Esophagus squamous epithelium (tissue), 5 donors: ENCODE results near the gene ATP5PD. TPM values are rescaled to one million over a fixed set of nuclear protein-coding genes. Genes with fewer than 3 reads are reported as not detected.
"Not testable (repeated sequence)": the region's sequence is repeated elsewhere in the genome, so short reads cannot be mapped to it uniquely, and the experiment has no call there.

ENCODE experiments used
- DNase-seq: peaks from one replicate; lab custom pipeline; 2025; lab: John Stamatoyannopoulos, UW
- H3K27ac ChIP-seq, 4 donors: fragments of 200-600 bp; sonication (generic); one replicate each; pipeline ENCODE4 v1.5.1; 2016 to 2019; ENCODE audit warnings: mild to moderate bottlenecking in 1 of 4
- H3K27me3 ChIP-seq, 4 donors: fragments of 200-600 bp; sonication (generic); 1 replicate in 3 of 4; 2 replicates in 1 of 4; pipeline versions ENCODE4 v1.5.1 to v1.6.0; 2017 to 2021; ENCODE audit warnings: antibody characterized with exemption in 1 of 4
- H3K36me3 ChIP-seq, 3 donors: fragments of 200-600 bp; sonication (generic); one replicate each; pipeline ENCODE4 v1.5.1; 2016 to 2019
- H3K4me1 ChIP-seq, 3 donors: fragments of 200-600 bp; sonication (generic); one replicate each; pipeline ENCODE4 v1.5.1; 2017 to 2019
- H3K4me3 ChIP-seq, 4 donors: fragments of 200-600 bp; sonication (generic); 1 replicate in 3 of 4; 2 replicates in 1 of 4; pipeline ENCODE4 v1.5.1; 2016 to 2019; ENCODE audit warnings: mild to moderate bottlenecking in 2 of 4, moderate library complexity in 1 of 4
- H3K9me3 ChIP-seq, 3 donors: fragments of 200-600 bp; sonication (generic); one replicate each; pipeline ENCODE4 v1.5.1; 2016 to 2019
- CTCF ChIP-seq, 6 experiments: fragments of 450-650 bp in 4 of 6; fragments of 200-600 bp in 2 of 6; sonication (generic) in 2 of 6; IDR thresholded peaks; one replicate each; pipeline ENCODE4 v1.5.1; 2016 to 2019; ENCODE audit warnings: antibody characterized with exemption in 6 of 6, mild to moderate bottlenecking in 4 of 6, moderate library complexity in 4 of 6
- POLR2A ChIP-seq, 4 donors: fragments of 450-650 bp; IDR thresholded peaks; one replicate each; pipeline ENCODE4 v1.6.1; 2017; ENCODE audit warnings: antibody characterized with exemption in 4 of 4, mild to moderate bottlenecking in 4 of 4, moderate library complexity in 3 of 4
- WGBS, 2 donors: methylation state at CpG; one replicate each; pipeline ENCODE4 v1.1.5; 2018; 5-methylcytosine and 5-hydroxymethylcytosine counted together
- intact Hi-C: fragments of 100-400 bp; cut with DNase I; formaldehyde crosslinking; loops from one replicate; pipeline ENCODE4 v1.15.0; 2022
- total RNA-seq, 4 donors: library from RNA; depleted of rRNA; stranded (reverse); fragments of >200 nt; gene quantifications; one replicate each; pipeline ENCODE4 v1.1.0, GENCODE V29; 2016
- donor health status: DM: yes; HTN: yes; CAD: no.

ATP5PD gene
- total RNA-seq, 4 donors from 2014 or later: 252 to 300 (median 277) TPM

- H3K4me1 ChIP-seq: peaks cover 6 to 41% (median 23%) of the 10 kb centered on the region in 3 donors
- H3K4me3 ChIP-seq: no peak overlapping the region
- intact Hi-C loops: no loop called here
- TF ChIP-seq POLR2A (IDR thresholded peaks at IDR 0.05): no peak
- TF ChIP-seq CTCF (IDR thresholded peaks at IDR 0.05): no peak
- no peak overlapping the region for H3K27ac ChIP-seq
- H3K9me3 ChIP-seq: no peaks in the 10 kb centered on the region
- H3K27me3 ChIP-seq: no peaks in the 10 kb centered on the region
- DNase-seq: no peak
- H3K36me3 ChIP-seq: peaks cover 5 to 58% (median 28%) of the 10 kb centered on the region in 3 donors
Measured at GRCh38 chr17:75049706-75050105, 2.9 kb upstream of the ATP5PD start.

- intact Hi-C loops: no loop called here
- peaks cover 3 to 51% (median 21%) of the 10 kb centered on the region in 3 donors for H3K36me3 ChIP-seq
- peaks cover 6 to 42% (median 23%) of the 10 kb centered on the region in 3 donors for H3K4me1 ChIP-seq
- H3K27me3 ChIP-seq: no peaks in the 10 kb centered on the region
- DNase-seq: no peak
- WGBS, 2 donors: 68 to 74% methylated on average over 5 of the region's 5 CpGs
- H3K4me3 ChIP-seq: peak overlapping the region in 1 of 4 donors; percentile 92
- no peaks in the 10 kb centered on the region for H3K9me3 ChIP-seq
- TF ChIP-seq POLR2A (IDR thresholded peaks at IDR 0.05): no peak
- no peak for TF ChIP-seq CTCF (IDR thresholded peaks at IDR 0.05)
- peak overlapping the region; percentile 99 for H3K27ac ChIP-seq
Measured at GRCh38 chr17:75049057-75049456, 2.3 kb upstream of the ATP5PD start.

GRCh38 chr17:75048249-75048878, 1.6 kb upstream of the ATP5PD start:
- H3K4me3 ChIP-seq: peak overlapping the region; percentile 92 to 98 (median 96)
- no peaks in the 10 kb centered on the region for H3K27me3 ChIP-seq
- peaks cover 0 to 44% (median 14%) of the 10 kb centered on the region in 3 donors for H3K36me3 ChIP-seq
- peaks cover 6 to 42% (median 23%) of the 10 kb centered on the region in 3 donors for H3K4me1 ChIP-seq
- peak overlapping the region; percentile 99 for H3K27ac ChIP-seq
- 13 to 28% methylated on average over 5 of the region's 5 CpGs for WGBS, 2 donors
- TF ChIP-seq CTCF (IDR thresholded peaks at IDR 0.05) (no peak), POLR2A (IDR thresholded peaks at IDR 0.05) (no peak)
- intact Hi-C loops: no loop called here
- no peaks in the 10 kb centered on the region for H3K9me3 ChIP-seq
- DNase-seq: no peak

GRCh38 chr17:75047398-75048098, 779 bp upstream of the ATP5PD start:
- Histone ChIP-seq H3K9me3 (no peaks in the 10 kb centered on the region), H3K27ac (peak overlapping the region; percentile 99), H3K4me3 (peak overlapping the region; percentile 92 to 98 (median 96)), H3K27me3 (no peaks in the 10 kb centered on the region), H3K4me1 (peaks cover 6 to 42% (median 23%) of the 10 kb centered on the region in 3 donors), H3K36me3 (peaks cover 0 to 40% (median 8%) of the 10 kb centered on the region in 3 donors)
- intact Hi-C loops: no loop called here
- WGBS, 2 donors: 1 to 3% methylated on average over 8 to 10 of the region's 38 CpGs
- DNase-seq: no peak
- TF ChIP-seq POLR2A (IDR thresholded peaks at IDR 0.05): no peak
- no peak for TF ChIP-seq CTCF (IDR thresholded peaks at IDR 0.05)

- Histone ChIP-seq H3K27ac (peak overlapping the region; percentile 99), H3K4me3 (peak overlapping the region; percentile 92 to 98 (median 96)), H3K4me1 (peaks cover 6 to 42% (median 23%) of the 10 kb centered on the region in 3 donors), H3K36me3 (peaks cover 0 to 40% (median 18%) of the 10 kb centered on the region in 3 donors)
- H3K9me3 ChIP-seq, H3K27me3 ChIP-seq, DNase-seq, intact Hi-C loops: not testable (repeated sequence)
- 15 to 20% methylated on average over 16 to 23 of the region's 25 CpGs for WGBS, 2 donors
Measured at GRCh38 chr17:75045946-75046406, 793 bp downstream of the ATP5PD start.
